Upper lobe of left lung (tissue), 4 donors: ENCODE measurements around the gene GLIPR1.

Experiments
- CTCF ChIP-seq, 6 experiments: fragments of 450-650 bp in 4 of 6; fragments of 200-600 bp in 2 of 6; sonication (generic) in 2 of 6; IDR thresholded peaks; one replicate each; pipeline ENCODE4 v1.5.1; 2016 to 2019; ENCODE audit warnings: antibody characterized with exemption in 6 of 6
- EP300 ChIP-seq, 4 donors: sonication (generic); formaldehyde crosslinking; IDR thresholded peaks; one replicate each; pipeline ENCODE4 v1.5.1; 2017; ENCODE audit warnings: antibody characterized with exemption in 4 of 4, control low read depth in 2 of 4
- POLR2AphosphoS5 ChIP-seq, 2 donors: sonication (generic); formaldehyde crosslinking; IDR thresholded peaks; one replicate each; pipeline ENCODE4 v1.5.1; 2017; ENCODE audit warnings: antibody characterized with exemption in 2 of 2

DNA sequence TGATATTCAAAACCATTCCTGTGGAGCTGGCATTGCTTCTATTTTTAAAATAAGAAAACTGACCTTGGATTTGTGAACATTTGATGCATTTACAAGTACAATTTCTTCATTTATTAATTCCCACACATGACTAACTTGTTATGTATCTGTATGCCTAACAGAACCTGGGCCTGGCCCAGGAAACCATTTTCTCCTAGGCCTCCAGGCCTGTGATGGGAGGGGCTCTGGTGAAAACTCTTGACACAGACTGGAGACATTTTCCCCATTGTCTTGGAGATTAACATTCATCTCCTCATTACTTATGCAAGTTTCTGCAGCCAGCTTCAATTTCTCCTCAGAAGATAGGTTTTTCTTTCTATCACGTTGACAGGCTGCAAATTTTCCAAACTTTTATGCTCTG, 47.6 kb upstream of the GLIPR1 start:
- TF ChIP-seq POLR2AphosphoS5 (IDR thresholded peaks at IDR 0.05), result no peak
- TF ChIP-seq CTCF (IDR thresholded peaks at IDR 0.05), result no peak
- TF ChIP-seq EP300 (IDR thresholded peaks at IDR 0.05), result no peak
